AG10803 (cell line): Measurements from ENCODE around the gene ACACA.
A peak's percentile ranks its signal among the peaks of the same experiment; 100 is the strongest.

Source experiments
- DNase-seq: peaks from one replicate; pipeline ENCODE4 v3.0.0; 2010; ENCODE audit warnings: low read depth
- H3K4me3 ChIP-seq: 2 replicates; pipeline ENCODE4 v1.5.1; 2011; ENCODE audit warnings: mild to moderate bottlenecking, low read length, control low read depth
- TF ChIP-seq, protein P1 (sequence below): conservative IDR thresholded peaks from 2 replicates; pipeline ENCODE4 v1.5.1; 2011; ENCODE audit warnings: mild to moderate bottlenecking, low read length, control low read depth, inconsistent platforms

Gene ACACA

GRCh38 chr17:37432671-37433070 lies 26.0 kb upstream of the ACACA start:
- no peak for DNase-seq
- no peak overlapping the region for H3K4me3 ChIP-seq
- TF ChIP-seq, protein P1, sequence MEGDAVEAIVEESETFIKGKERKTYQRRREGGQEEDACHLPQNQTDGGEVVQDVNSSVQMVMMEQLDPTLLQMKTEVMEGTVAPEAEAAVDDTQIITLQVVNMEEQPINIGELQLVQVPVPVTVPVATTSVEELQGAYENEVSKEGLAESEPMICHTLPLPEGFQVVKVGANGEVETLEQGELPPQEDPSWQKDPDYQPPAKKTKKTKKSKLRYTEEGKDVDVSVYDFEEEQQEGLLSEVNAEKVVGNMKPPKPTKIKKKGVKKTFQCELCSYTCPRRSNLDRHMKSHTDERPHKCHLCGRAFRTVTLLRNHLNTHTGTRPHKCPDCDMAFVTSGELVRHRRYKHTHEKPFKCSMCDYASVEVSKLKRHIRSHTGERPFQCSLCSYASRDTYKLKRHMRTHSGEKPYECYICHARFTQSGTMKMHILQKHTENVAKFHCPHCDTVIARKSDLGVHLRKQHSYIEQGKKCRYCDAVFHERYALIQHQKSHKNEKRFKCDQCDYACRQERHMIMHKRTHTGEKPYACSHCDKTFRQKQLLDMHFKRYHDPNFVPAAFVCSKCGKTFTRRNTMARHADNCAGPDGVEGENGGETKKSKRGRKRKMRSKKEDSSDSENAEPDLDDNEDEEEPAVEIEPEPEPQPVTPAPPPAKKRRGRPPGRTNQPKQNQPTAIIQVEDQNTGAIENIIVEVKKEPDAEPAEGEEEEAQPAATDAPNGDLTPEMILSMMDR, result no peak

DNA sequence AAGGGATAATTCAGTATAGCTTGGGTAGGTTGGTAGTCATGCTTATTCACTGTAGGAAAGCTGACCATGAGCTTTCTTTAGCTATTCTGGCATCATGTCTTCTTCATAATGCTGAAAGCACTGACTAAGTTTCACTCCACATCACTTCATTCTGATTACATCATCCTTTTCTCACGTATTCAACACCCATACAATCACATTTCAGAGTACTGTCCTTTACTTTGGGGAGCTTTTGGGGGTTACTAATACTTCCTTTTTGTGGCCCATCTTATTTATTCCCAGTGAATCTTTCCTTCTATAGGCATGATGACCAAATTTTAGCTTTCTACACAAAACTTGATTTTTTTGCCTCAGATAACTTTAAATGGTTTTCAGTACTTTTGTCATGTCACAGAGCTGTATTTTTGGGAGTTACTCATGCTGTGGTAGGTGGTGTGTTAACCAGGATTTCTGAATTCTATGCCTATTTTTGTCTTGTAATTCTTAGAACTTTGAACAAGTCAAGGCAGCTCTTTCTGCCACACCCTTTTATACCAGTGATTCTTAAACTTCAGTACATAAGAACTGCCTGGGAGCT lies 23.5 kb upstream of the ACACA start:
- DNase-seq, result peak; percentile 67
- H3K4me3 ChIP-seq, result no peak overlapping the region
- TF ChIP-seq, protein P1, result no peak

DNA sequence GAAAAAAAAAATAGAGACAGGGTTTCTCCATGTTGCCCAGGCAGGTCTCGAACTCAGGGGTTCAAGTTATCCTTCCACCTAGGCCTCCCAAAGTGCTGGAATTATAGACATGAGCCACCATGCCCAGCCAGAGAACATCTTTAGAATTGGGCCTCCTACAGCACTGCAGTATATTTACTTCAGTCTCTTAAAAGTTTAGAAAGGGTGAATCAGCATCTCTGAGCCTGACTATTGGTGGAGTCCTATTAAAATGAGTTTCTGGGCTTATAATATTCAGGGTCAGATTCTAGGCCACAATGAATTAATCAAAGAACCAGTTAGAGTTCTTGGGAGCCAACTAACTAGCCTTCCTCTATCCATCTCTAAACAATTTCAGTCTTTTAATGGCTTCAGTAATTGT lies 22.8 kb upstream of the ACACA start:
- H3K4me3 ChIP-seq, result no peak overlapping the region
- DNase-seq, result no peak
- TF ChIP-seq, protein P1, result no peak

DNA sequence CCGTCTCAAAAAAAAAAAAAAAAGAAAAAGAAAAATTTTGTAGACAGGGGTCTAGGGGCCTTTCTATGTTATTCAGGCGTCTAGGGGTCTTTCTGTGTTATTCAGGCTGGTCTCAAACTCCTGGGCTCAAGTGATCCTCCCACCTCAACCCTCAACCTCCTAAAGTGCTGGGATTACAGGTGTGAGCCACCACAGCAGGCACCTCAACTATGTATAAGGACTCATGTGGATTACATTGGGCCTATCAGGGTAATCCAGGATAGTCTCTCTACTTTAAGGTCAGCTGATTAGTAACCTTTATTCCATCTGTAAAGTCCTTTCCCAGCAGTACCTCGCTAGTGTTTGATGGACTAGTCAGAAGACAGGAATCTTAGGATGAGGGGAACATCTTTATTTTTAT lies 22.4 kb upstream of the ACACA start:
- TF ChIP-seq, protein P1, result no peak
- H3K4me3 ChIP-seq, result no peak overlapping the region
- DNase-seq, result no peak

GRCh38 chr17:37425268-37425667 lies 18.6 kb upstream of the ACACA start:
- H3K4me3 ChIP-seq, result no peak overlapping the region
- no peak for DNase-seq
- TF ChIP-seq, protein P1, result no peak

DNA sequence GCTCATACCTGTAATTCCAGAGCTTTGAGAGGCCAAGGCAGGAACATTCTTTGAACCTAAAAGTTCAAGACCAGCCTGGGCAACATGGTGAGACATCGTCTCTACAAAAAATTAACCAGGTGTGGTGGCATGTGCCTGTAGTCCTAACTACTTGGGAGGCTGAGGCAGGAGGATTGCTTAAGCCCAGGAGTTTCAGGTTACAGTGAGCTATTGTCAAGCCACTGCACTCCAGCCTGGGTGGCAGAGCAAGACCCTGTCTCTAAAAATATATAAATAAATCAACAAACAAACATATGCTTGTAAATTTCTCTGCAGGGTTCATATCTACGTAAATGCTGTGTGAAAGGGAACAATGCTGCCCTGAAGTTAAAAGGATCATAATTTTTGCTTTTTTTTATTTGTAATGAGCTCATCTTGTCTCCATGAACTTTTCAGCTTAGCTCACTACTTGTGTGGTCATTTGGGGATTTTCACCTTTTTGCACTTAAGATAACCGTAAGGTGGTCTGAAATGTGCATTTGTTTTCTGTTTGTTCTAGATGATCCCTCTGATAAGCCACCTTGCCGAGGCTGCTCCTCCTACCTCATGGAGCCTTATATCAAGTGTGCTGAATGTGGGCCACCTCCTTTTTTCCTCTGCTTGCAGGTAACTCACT lies 16.5 kb upstream of the ACACA start:
- DNase-seq, result no peak
- no peak overlapping the region for H3K4me3 ChIP-seq
- TF ChIP-seq, protein P1, result no peak

DNA sequence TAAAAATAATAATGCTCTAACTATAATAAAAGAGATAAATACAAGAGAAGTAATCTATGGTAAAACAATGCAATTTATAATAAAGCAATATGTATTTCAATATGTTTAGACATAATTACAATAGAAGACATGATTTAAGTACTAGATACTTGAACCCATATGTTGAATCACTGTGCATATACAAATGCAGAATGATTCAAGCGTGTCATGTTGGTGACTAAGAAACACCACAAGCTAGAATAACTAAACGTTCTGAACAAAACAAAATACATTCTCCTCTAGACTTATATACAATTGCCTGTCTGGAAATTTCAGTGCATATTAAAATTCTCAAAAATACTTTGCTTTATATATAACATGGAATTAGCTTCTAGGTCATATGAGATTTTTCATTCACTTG lies 11.2 kb upstream of the ACACA start:
- no peak for DNase-seq
- TF ChIP-seq, protein P1, result no peak
- H3K4me3 ChIP-seq, result no peak overlapping the region
